ENCODE measurements around the gene GPR153. TPM values are rescaled to one million over a fixed set of nuclear protein-coding genes. Genes with fewer than 3 reads are reported as not detected.
A peak's percentile ranks its signal among the peaks of the same experiment; 100 is the strongest.
"Not testable (repeated sequence)": the region's sequence is repeated elsewhere in the genome, so short reads cannot be mapped to it uniquely, and the experiment has no call there.

The GPR153 gene
- total RNA-seq = 0.15 TPM
- not detected for polyA plus RNA-seq

DNA sequence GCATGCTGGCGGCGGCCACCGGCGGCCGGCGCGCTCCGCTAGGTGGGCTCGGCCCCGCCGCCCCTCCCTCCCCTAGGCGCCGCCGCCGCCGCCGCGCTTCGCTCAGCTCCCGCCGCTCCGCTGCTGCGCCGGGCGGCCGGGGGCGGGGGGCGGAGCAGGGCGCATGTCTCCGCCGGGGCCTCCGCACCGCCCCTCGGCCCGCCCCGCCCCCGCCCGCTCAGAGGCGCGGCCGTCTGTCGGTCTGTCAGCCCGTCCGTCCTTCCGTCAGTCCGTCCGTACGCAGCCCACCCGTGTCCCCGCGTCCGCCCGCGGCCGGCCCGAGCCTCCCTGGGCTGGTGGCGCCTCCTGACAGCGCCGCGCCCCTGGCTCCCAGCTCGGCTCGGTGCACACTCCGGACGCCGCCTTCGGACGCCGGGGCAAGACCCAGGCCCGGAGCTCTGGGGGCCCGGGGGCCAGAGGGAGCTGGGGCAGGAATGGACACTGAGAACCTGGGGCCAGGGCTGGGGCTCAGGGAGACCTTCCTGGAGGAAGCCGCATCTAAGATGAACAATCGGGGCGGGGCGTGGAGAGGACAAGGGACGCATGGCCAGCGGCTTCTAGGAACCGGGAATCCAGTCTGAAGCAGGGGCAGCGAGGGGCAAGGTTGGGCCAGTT is at the start of gene GPR153:
Gene GPR153, minus strand, starts transcription at position 138 of the 654 bp plus-strand sequence. CDS start 6,193 bp downstream, outside the sequence.
- peak in 1 of 2 donors; percentile 24 for ATAC-seq (ENCODE audit: low read depth in 2 of 2)
- peaks cover 0 to 8% (median 3%) of the 10 kb centered on the region in 4 donors for H3K4me1 Mint-ChIP-seq
- peak within 1 kb of the TSS; percentile 47 to 88 (median 67) for H3K4me3 Mint-ChIP-seq
- Histone ChIP-seq H3K9me3 (ENCODE audit: control insufficient read depth in 2 of 2, low read length in 2 of 2) (no peaks in the 10 kb centered on the region), H3K4me3 (ENCODE audit: low read depth, low read length) (no peak within 1 kb of the TSS), H3K4me1 (ENCODE audit: control insufficient read depth, insufficient read depth, low read length, poor library complexity, severe bottlenecking) (peaks cover 16% of the 10 kb centered on the region), H3K36me3 (ENCODE audit: control insufficient read depth, insufficient read depth, low read length) (no peaks in the 10 kb centered on the region), H3K27ac (ENCODE audit: insufficient read depth, low read length, poor library complexity, severe bottlenecking) (no peak within 1 kb of the TSS), H3K27me3 (ENCODE audit: control insufficient read depth, insufficient read depth, low read length) (no peaks in the 10 kb centered on the region)
- no peak within 1 kb of the TSS for H3K27ac Mint-ChIP-seq
- peaks cover 0 to 2% (median 0%) of the 10 kb centered on the region in 7 donors for H3K9me3 Mint-ChIP-seq
- DNase-seq = peak in 1 of 3 donors; percentile 45
- H3K27me3 Mint-ChIP-seq = peaks cover 26% of the 10 kb centered on the region
- H3K36me3 Mint-ChIP-seq = peaks cover 3% of the 10 kb centered on the region

DNA sequence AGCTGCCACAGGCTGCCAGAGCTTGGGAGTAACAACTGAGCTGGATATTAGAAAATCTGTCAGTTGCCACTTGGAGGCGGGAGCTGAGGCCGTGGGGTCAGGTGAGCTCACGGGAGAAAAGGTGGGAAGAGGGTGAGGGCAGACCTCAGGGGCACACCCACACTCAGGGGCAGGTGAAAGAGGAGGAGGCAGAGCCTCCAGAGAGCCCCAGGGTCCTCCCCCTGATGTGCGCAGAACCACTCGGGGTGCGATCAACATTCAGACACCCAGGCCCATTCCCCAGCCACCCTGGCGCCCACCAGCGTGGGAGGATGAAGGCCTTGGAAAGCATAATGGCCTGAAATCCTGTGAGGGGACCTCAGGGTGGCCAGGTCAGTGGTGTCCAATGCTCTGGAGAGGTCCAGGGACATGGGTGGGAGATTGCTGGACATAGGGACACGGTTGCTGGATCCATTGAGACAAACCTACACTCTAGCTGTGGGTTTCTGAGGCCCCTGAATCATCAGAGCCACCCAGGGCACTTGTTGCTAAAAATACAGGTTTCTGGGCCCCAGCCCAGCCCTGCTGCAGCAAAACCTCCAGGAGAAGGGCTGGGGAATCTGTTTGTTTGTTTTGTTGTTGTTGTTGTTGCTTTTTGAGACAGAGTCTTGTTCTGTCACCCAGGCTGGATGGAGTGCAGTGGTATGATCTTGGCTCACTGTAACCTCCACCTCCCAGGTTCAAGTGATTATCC is 49.4 kb upstream of the GPR153 start:
- Histone ChIP-seq H3K27me3 (ENCODE audit: control insufficient read depth, insufficient read depth, low read length) (no peaks in the 10 kb centered on the region), H3K36me3 (ENCODE audit: control insufficient read depth, insufficient read depth, low read length) (no peaks in the 10 kb centered on the region), H3K4me3 (ENCODE audit: low read depth, low read length) (no peak overlapping the region), H3K27ac (ENCODE audit: insufficient read depth, low read length, poor library complexity, severe bottlenecking) (no peak overlapping the region), H3K4me1 (ENCODE audit: control insufficient read depth, insufficient read depth, low read length, poor library complexity, severe bottlenecking) (no peaks in the 10 kb centered on the region), H3K9me3 (ENCODE audit: control insufficient read depth in 2 of 2, low read length in 2 of 2) (no peaks in the 10 kb centered on the region)
- ATAC-seq (ENCODE audit: low read depth in 2 of 2) = no peak
- Mint-ChIP-seq H3K4me1 (peaks cover 0 to 4% (median 0%) of the 10 kb centered on the region in 4 donors), H3K9me3 (no peaks in the 10 kb centered on the region), H3K27ac (peak overlapping the region in 1 of 3 donors; percentile 24), H3K36me3 (peaks cover 6% of the 10 kb centered on the region), H3K4me3 (no peak overlapping the region), H3K27me3 (no peaks in the 10 kb centered on the region)
- DNase-seq = no peak

- no peak for DNase-seq
- H3K4me1 ChIP-seq (ENCODE audit: control insufficient read depth, insufficient read depth, low read length, poor library complexity, severe bottlenecking) = no peaks in the 10 kb centered on the region
- H3K9me3 ChIP-seq (ENCODE audit: control insufficient read depth in 2 of 2, low read length in 2 of 2) = no peaks in the 10 kb centered on the region
- no peaks in the 10 kb centered on the region for H3K9me3 Mint-ChIP-seq
- H3K27ac Mint-ChIP-seq = peak overlapping the region in 2 of 3 donors; percentile 24 to 49
- ATAC-seq (ENCODE audit: low read depth in 2 of 2) = no peak
- no peaks in the 10 kb centered on the region for H3K36me3 ChIP-seq (ENCODE audit: control insufficient read depth, insufficient read depth, low read length)
- H3K36me3 Mint-ChIP-seq = peaks cover 6% of the 10 kb centered on the region
- H3K27me3 Mint-ChIP-seq = no peaks in the 10 kb centered on the region
- no peak overlapping the region for H3K4me3 Mint-ChIP-seq
- H3K27me3 ChIP-seq (ENCODE audit: control insufficient read depth, insufficient read depth, low read length) = no peaks in the 10 kb centered on the region
- peaks cover 0 to 4% (median 0%) of the 10 kb centered on the region in 4 donors for H3K4me1 Mint-ChIP-seq
- H3K27ac ChIP-seq (ENCODE audit: insufficient read depth, low read length, poor library complexity, severe bottlenecking) = no peak overlapping the region
- no peak overlapping the region for H3K4me3 ChIP-seq (ENCODE audit: low read depth, low read length)
Measured at GRCh38 chr1:6309564-6309963, 48.7 kb upstream of the GPR153 start.

DNA sequence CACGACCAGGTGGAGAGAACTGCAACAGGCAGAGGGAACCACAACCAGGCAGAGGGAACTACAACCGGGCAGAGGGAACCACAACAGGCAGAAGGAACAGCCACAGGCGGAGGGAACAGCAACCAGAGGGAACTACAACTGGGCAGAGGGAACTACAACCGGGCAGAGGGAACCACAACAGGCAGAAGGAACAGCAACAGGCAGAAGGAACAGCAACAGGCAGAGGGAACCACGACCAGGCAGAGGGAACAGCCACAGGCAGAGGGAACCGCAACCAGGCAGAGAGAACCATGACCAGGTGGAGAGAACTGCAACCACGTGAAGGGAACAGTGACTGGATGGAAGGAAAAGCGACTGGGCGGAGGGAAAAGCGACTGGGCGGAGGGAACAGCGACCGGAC is 47.6 kb upstream of the GPR153 start:
- H3K27ac Mint-ChIP-seq = peak overlapping the region in 1 of 3 donors; percentile 64
- H3K27ac ChIP-seq (ENCODE audit: insufficient read depth, low read length, poor library complexity, severe bottlenecking) = no peak overlapping the region

DNA sequence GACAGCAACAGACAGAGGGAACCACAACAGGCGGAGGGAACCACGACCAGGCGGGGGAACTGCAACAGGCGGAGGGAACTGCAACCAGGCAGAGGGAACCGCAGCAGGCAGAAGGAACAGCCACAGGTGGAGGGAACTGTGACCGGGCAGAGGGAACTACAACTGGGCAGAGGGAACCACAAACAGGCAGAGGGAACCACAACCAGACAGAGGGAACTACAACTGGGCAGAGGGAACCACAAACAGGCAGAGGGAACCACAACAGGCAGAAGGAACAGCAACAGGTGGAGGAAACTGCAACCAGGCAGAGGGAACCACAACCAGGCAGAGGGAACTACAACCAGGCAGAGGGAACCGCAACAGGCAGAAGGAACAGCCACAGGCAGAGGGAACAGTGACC is 46.8 kb upstream of the GPR153 start:
- H3K9me3 ChIP-seq (ENCODE audit: control insufficient read depth in 2 of 2, low read length in 2 of 2); H3K36me3 ChIP-seq (ENCODE audit: control insufficient read depth, insufficient read depth, low read length); H3K27me3 Mint-ChIP-seq; H3K4me3 ChIP-seq (ENCODE audit: low read depth, low read length); DNase-seq; H3K4me1 ChIP-seq (ENCODE audit: control insufficient read depth, insufficient read depth, low read length, poor library complexity, severe bottlenecking); ATAC-seq (ENCODE audit: low read depth in 2 of 2); H3K4me1 Mint-ChIP-seq; H3K9me3 Mint-ChIP-seq; H3K27ac Mint-ChIP-seq; H3K27ac ChIP-seq (ENCODE audit: insufficient read depth, low read length, poor library complexity, severe bottlenecking); H3K4me3 Mint-ChIP-seq; H3K27me3 ChIP-seq (ENCODE audit: control insufficient read depth, insufficient read depth, low read length): not testable (repeated sequence)
- H3K36me3 Mint-ChIP-seq = peaks cover 11% of the 10 kb centered on the region

More for the DNA sequence above, 47.6 kb upstream of the GPR153 start:
- no peaks in the 10 kb centered on the region for H3K9me3 ChIP-seq (ENCODE audit: control insufficient read depth in 2 of 2, low read length in 2 of 2)
- DNase-seq (no peak), ATAC-seq (ENCODE audit: low read depth in 2 of 2) (no peak)
- Mint-ChIP-seq H3K4me1 (no peaks in the 10 kb centered on the region), H3K9me3 (no peaks in the 10 kb centered on the region), H3K4me3 (no peak overlapping the region), H3K27me3 (no peaks in the 10 kb centered on the region), H3K36me3 (peaks cover 6% of the 10 kb centered on the region)
- no peak overlapping the region for H3K4me3 ChIP-seq (ENCODE audit: low read depth, low read length)
- H3K4me1 ChIP-seq (ENCODE audit: control insufficient read depth, insufficient read depth, low read length, poor library complexity, severe bottlenecking) = no peaks in the 10 kb centered on the region
- H3K27me3 ChIP-seq (ENCODE audit: control insufficient read depth, insufficient read depth, low read length) = no peaks in the 10 kb centered on the region
- H3K36me3 ChIP-seq (ENCODE audit: control insufficient read depth, insufficient read depth, low read length) = no peaks in the 10 kb centered on the region

- Histone ChIP-seq H3K9me3 (ENCODE audit: control insufficient read depth in 2 of 2, low read length in 2 of 2) (no peaks in the 10 kb centered on the region), H3K4me1 (ENCODE audit: control insufficient read depth, insufficient read depth, low read length, poor library complexity, severe bottlenecking) (no peaks in the 10 kb centered on the region), H3K36me3 (ENCODE audit: control insufficient read depth, insufficient read depth, low read length) (no peaks in the 10 kb centered on the region), H3K4me3 (ENCODE audit: low read depth, low read length) (no peak overlapping the region), H3K27me3 (ENCODE audit: control insufficient read depth, insufficient read depth, low read length) (no peaks in the 10 kb centered on the region), H3K27ac (ENCODE audit: insufficient read depth, low read length, poor library complexity, severe bottlenecking) (no peak overlapping the region)
- ATAC-seq (ENCODE audit: low read depth in 2 of 2) = no peak
- Mint-ChIP-seq H3K27ac (no peak overlapping the region), H3K27me3 (no peaks in the 10 kb centered on the region), H3K4me1 (no peaks in the 10 kb centered on the region), H3K36me3 (peaks cover 14% of the 10 kb centered on the region), H3K9me3 (no peaks in the 10 kb centered on the region), H3K4me3 (no peak overlapping the region)
- DNase-seq = no peak
Measured at GRCh38 chr1:6307099-6307498, 46.2 kb upstream of the GPR153 start.

DNA sequence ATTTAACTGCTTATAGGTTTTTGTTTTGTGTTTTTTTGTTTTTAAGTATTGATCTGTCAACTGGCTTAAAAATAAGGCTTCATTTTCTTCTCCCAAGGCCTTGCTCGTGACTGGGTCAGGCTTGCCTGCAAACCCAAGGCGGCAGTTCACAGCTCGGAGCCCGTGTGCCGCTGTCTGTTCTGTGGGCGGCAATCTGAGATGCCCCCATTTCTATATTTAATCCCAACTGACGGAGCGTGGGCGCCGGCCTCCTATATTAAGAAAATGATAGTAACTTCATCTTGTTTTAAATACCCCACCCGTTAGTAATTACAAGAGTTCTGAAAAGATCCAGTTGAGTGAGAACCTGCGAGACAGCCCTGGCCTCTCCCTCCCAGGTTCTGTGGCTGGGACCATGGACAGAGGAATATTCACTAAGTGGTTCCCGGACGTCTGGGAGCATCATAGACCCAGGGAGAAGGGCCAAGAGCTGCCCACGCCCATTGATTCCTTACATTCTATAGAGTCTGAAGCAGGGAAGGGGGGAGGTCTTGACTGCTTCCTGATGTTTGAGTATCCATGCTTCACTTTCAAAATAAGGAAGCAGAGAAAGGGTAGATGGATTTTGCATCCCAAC is 42.6 kb upstream of the GPR153 start:
- H3K4me3 ChIP-seq (ENCODE audit: low read depth, low read length) = no peak overlapping the region
- ATAC-seq (ENCODE audit: low read depth in 2 of 2) (no peak), DNase-seq (no peak)
- H3K27ac ChIP-seq (ENCODE audit: insufficient read depth, low read length, poor library complexity, severe bottlenecking) = no peak overlapping the region
- no peaks in the 10 kb centered on the region for H3K36me3 ChIP-seq (ENCODE audit: control insufficient read depth, insufficient read depth, low read length)
- no peak overlapping the region for H3K4me3 Mint-ChIP-seq
- no peaks in the 10 kb centered on the region for H3K9me3 Mint-ChIP-seq
- peaks cover 14% of the 10 kb centered on the region for H3K36me3 Mint-ChIP-seq
- no peak overlapping the region for H3K27ac Mint-ChIP-seq
- H3K27me3 Mint-ChIP-seq = no peaks in the 10 kb centered on the region
- no peaks in the 10 kb centered on the region for H3K9me3 ChIP-seq (ENCODE audit: control insufficient read depth in 2 of 2, low read length in 2 of 2)
- H3K4me1 ChIP-seq (ENCODE audit: control insufficient read depth, insufficient read depth, low read length, poor library complexity, severe bottlenecking) = no peaks in the 10 kb centered on the region
- H3K27me3 ChIP-seq (ENCODE audit: control insufficient read depth, insufficient read depth, low read length) = no peaks in the 10 kb centered on the region
- H3K4me1 Mint-ChIP-seq = no peaks in the 10 kb centered on the region

Measured in CD4-positive, CD25-positive, alpha-beta regulatory T cell (primary cell).